Measurements from ENCODE around the gene TCOF1.
A peak's percentile ranks its signal among the peaks of the same experiment; 100 is the strongest.

Gene TCOF1

GRCh38 chr5:150347003-150347402 lies 10.5 kb upstream of the TCOF1 start:
- no peak overlapping the region for H3K4me3 ChIP-seq (ENCODE audit: low read depth, low read length)
- no peak for DNase-seq (ENCODE audit: low read depth)
- no peak for TF ChIP-seq CTCF (IDR thresholded peaks at IDR 0.05; ENCODE audit: low read depth, low read length, missing control alignments)

GRCh38 chr5:150347451-150347850 lies 10.0 kb upstream of the TCOF1 start:
- no peak for TF ChIP-seq CTCF (IDR thresholded peaks at IDR 0.05; ENCODE audit: low read depth, low read length, missing control alignments)
- no peak for DNase-seq (ENCODE audit: low read depth)

GRCh38 chr5:150349681-150350275 lies 7.7 kb upstream of the TCOF1 start:
- no peak for TF ChIP-seq CTCF (IDR thresholded peaks at IDR 0.05; ENCODE audit: low read depth, low read length, missing control alignments)
- no peak overlapping the region for H3K4me3 ChIP-seq (ENCODE audit: low read depth, low read length)
- DNase-seq (ENCODE audit: low read depth), result no peak

More at GRCh38 chr5:150347451-150347850, 10.0 kb upstream of the TCOF1 start:
- no peak overlapping the region for H3K4me3 ChIP-seq (ENCODE audit: low read depth, low read length)

GRCh38 chr5:150350524-150351344 lies 6.8 kb upstream of the TCOF1 start:
- no peak overlapping the region for H3K4me3 ChIP-seq (ENCODE audit: low read depth, low read length)
- DNase-seq (ENCODE audit: low read depth), result peak; percentile 38
- peak; percentile 75 for TF ChIP-seq CTCF (IDR thresholded peaks at IDR 0.05; ENCODE audit: low read depth, low read length, missing control alignments)

- no peak for TF ChIP-seq CTCF (IDR thresholded peaks at IDR 0.05; ENCODE audit: low read depth, low read length, missing control alignments)
- no peak for DNase-seq (ENCODE audit: low read depth)
Measured at GRCh38 chr5:150352244-150353031, 5.1 kb upstream of the TCOF1 start.

GRCh38 chr5:150353032-150353675 lies 4.3 kb upstream of the TCOF1 start:
- H3K4me3 ChIP-seq (ENCODE audit: low read depth, low read length), result no peak overlapping the region
- no peak for DNase-seq (ENCODE audit: low read depth)
- TF ChIP-seq CTCF (IDR thresholded peaks at IDR 0.05; ENCODE audit: low read depth, low read length, missing control alignments), result no peak

More at GRCh38 chr5:150352244-150353031, 5.1 kb upstream of the TCOF1 start:
- no peak overlapping the region for H3K4me3 ChIP-seq (ENCODE audit: low read depth, low read length)
